ENCODE measurements around the gene ZNF516. TPM values are rescaled to one million over a fixed set of nuclear protein-coding genes. Genes with fewer than 3 reads are reported as not detected.
A peak's percentile ranks its signal among the peaks of the same experiment; 100 is the strongest.

ZNF516 gene
- total RNA-seq, 1 donor from 2014 or later = 108 TPM

GRCh38 chr18:76448256-76449110, 46.6 kb downstream of the ZNF516 start:
- TF ChIP-seq CTCF (IDR thresholded peaks at IDR 0.05; ENCODE audit: unreplicated experiment) = no peak
- peaks cover 64% of the 10 kb centered on the region for H3K4me1 Mint-ChIP-seq (ENCODE audit: low read depth)
- H3K27ac Mint-ChIP-seq = peak overlapping the region; percentile 88
- H3K4me3 Mint-ChIP-seq (ENCODE audit: low read depth) = no peak overlapping the region
- no peak for DNase-seq (ENCODE audit: low spot score, unreplicated experiment)
- no peaks in the 10 kb centered on the region for H3K27me3 Mint-ChIP-seq
- H3K36me3 Mint-ChIP-seq (ENCODE audit: insufficient read depth) = peaks cover 6% of the 10 kb centered on the region
- no peaks in the 10 kb centered on the region for H3K9me3 Mint-ChIP-seq (ENCODE audit: low read depth)

DNA sequence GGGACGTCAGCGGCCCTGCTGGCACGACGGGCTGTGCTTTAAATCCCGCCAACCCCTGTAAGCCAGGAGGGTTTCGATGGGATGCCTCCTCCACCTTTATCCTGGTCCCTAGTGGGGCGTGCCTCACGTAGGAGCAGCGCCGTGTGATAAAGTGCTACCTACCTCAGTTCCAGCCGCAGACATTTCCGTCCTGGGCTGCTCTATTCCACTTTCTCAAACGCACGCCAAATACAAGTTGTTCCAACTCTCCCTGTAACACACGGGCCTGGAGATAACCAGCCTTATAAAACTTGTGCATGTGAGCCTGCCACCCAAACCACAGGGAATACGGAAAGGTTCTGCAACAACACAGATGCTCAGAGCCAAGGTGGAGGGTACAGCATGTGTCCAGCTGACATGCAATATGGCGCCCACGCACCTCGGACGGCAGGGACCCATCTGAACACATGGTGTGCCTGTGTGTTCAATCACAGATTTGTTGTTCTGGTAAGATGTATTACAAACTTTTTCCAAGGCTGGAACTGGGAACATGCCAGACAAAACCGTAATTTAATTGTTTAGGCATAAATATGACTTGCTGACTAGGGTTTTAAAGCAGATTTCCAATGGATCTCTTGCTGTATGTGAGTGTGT, 47.7 kb downstream of the ZNF516 start:
- TF ChIP-seq CTCF (IDR thresholded peaks at IDR 0.05; ENCODE audit: unreplicated experiment) = no peak
- H3K9me3 Mint-ChIP-seq (ENCODE audit: low read depth) = no peaks in the 10 kb centered on the region
- no peak overlapping the region for H3K4me3 Mint-ChIP-seq (ENCODE audit: low read depth)
- H3K36me3 Mint-ChIP-seq (ENCODE audit: insufficient read depth) = peaks cover 10% of the 10 kb centered on the region
- H3K27ac Mint-ChIP-seq = no peak overlapping the region
- H3K27me3 Mint-ChIP-seq = no peaks in the 10 kb centered on the region
- peaks cover 53% of the 10 kb centered on the region for H3K4me1 Mint-ChIP-seq (ENCODE audit: low read depth)
- no peak for DNase-seq (ENCODE audit: low spot score, unreplicated experiment)

DNA sequence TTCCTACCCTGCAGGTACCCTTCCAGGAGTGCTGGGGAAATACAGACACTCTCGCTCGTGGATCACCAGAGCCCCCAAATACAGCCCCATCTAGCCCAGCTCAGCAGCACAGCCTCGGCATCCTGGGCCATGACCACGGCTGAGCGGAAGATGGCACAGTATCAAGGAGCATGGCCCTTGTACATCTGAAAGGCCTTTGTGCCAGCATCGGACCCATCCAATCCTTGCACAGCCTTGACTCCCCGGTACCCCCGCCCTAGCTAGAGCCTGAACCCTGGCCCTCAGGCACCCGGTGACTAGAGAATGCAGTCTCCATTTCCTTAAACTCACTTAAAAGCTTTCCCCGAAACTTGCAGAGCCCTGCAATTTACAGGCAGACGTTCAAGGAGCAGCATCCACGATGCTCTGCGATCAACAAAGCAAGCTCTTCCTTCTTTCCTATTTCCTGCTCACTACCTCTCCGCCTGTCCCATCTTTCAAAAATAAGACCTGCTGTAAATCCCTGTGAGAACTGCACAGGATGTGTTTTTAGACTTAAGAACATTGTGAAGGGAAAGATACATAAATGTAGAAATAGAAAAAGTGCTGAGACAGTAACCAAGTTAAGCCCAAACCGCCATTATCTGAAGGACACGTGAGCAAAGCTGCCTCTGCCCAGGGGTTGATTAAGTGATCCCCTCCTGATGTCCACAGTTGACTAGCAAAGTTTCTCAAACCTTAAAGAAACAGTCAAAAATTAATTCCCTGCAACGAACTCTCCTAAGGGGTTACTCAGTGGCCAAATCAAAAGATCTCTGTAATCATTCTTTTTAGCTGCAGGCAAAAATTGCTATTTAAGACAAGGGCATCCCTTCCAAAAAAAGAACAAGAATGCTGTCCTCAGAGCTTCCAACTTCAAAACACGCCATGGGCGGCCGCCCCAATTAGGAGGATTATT, 48.5 kb downstream of the ZNF516 start:
- Mint-ChIP-seq H3K27ac (peak overlapping the region; percentile 65), H3K4me3 (ENCODE audit: low read depth) (no peak overlapping the region), H3K36me3 (ENCODE audit: insufficient read depth) (peaks cover 10% of the 10 kb centered on the region), H3K4me1 (ENCODE audit: low read depth) (peaks cover 46% of the 10 kb centered on the region), H3K27me3 (no peaks in the 10 kb centered on the region), H3K9me3 (ENCODE audit: low read depth) (no peaks in the 10 kb centered on the region)
- TF ChIP-seq CTCF (IDR thresholded peaks at IDR 0.05; ENCODE audit: unreplicated experiment) = no peak
- DNase-seq (ENCODE audit: low spot score, unreplicated experiment) = no peak

DNA sequence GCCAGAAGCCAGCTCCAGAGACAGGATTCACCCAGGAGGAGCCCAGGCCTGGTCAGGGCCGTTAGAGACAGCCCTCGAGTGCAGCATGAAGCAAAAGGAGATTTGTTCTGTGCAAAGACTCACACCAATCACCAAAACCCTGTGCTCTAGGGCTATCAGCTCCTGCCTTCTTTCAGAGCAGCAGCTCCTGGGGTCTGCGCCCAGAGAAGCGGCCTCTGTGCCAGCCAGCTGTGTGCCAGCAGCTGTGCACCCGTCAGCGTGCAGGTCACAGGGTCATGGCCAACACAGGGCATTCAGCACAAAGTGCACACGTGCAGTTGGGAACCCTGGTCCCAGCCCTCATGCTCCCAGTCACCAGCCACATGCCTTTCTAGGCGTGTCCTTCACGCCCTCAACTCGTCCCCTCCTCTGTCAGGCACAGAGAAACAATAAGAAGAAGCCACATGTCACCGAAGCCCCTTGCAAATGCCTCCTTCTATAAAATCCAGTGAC, 49.3 kb downstream of the ZNF516 start:
- Mint-ChIP-seq H3K4me3 (ENCODE audit: low read depth) (no peak overlapping the region), H3K36me3 (ENCODE audit: insufficient read depth) (peaks cover 11% of the 10 kb centered on the region), H3K9me3 (ENCODE audit: low read depth) (no peaks in the 10 kb centered on the region), H3K27ac (peak overlapping the region; percentile 65), H3K4me1 (ENCODE audit: low read depth) (peaks cover 41% of the 10 kb centered on the region), H3K27me3 (no peaks in the 10 kb centered on the region)
- TF ChIP-seq CTCF (IDR thresholded peaks at IDR 0.05; ENCODE audit: unreplicated experiment) = no peak
- DNase-seq (ENCODE audit: low spot score, unreplicated experiment) = no peak

DNA sequence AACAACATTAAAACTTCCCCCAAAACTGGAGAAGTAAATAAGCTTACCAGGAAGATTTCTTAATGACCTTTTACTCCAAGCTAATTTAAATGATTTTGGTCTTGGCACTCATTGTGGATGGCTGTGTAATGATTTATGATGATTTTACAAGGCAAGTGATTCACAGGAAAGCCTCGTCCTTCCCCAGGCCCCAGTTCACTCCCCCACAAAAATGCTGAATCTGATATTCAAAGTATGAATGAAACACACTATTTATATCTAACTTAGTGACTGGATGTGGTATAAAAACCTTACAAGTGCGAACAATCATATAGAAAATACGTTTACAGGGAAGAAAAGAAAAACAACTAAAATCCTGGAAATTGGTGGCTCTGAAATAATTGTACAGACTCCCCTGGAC, 49.8 kb downstream of the ZNF516 start:
- H3K27me3 Mint-ChIP-seq = no peaks in the 10 kb centered on the region
- peaks cover 14% of the 10 kb centered on the region for H3K36me3 Mint-ChIP-seq (ENCODE audit: insufficient read depth)
- no peak overlapping the region for H3K4me3 Mint-ChIP-seq (ENCODE audit: low read depth)
- no peak for TF ChIP-seq CTCF (IDR thresholded peaks at IDR 0.05; ENCODE audit: unreplicated experiment)
- peak overlapping the region; percentile 27 for H3K27ac Mint-ChIP-seq
- DNase-seq (ENCODE audit: low spot score, unreplicated experiment) = no peak
- peaks cover 40% of the 10 kb centered on the region for H3K4me1 Mint-ChIP-seq (ENCODE audit: low read depth)
- no peaks in the 10 kb centered on the region for H3K9me3 Mint-ChIP-seq (ENCODE audit: low read depth)
